ENCODE results near the gene EAF1.

- TF ChIP-seq CTCF (conservative IDR thresholded peaks at IDR 0.05) (no peak), ZFX (IDR thresholded peaks at IDR 0.05) (no peak)
Observed at GRCh38 chr3:15467227-15468181, 40.1 kb downstream of the EAF1 start.

Data from C4-2B (cell line).